GM19372 (cell line): ENCODE measurements around the gene FAHD1.
"Not testable (repeated sequence)": the region's sequence is repeated elsewhere in the genome, so short reads cannot be mapped to it uniquely, and the experiment has no call there.

Experiments
- ATAC-seq: cut with Tn5 transposase; IDR thresholded peaks from one replicate; pipeline ENCODE4 v1.9.1; 2021; ENCODE audit warnings: mild to moderate bottlenecking, low read depth, moderate library complexity; ENCODE audit not compliant: unreplicated experiment

The FAHD1 gene

DNA sequence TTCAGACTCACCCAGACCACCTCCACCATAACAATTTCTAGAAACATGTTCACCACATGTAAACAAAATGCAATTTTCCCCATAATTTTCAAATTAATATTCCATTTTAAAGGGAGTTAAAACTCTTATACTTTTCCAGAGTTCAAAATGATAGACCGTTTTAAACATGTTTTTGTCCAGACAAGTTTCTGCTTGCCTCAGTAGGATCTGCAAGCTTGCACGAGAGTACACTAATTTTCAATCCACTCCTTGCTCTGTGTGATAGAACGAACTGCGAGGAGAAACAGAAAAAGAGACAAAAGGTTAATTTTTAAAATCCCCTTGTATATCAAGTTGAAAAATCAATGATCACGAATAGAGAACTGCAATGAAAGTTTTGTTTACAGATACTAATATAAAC lies 7.1 kb downstream of the FAHD1 start:
- ATAC-seq: no peak

DNA sequence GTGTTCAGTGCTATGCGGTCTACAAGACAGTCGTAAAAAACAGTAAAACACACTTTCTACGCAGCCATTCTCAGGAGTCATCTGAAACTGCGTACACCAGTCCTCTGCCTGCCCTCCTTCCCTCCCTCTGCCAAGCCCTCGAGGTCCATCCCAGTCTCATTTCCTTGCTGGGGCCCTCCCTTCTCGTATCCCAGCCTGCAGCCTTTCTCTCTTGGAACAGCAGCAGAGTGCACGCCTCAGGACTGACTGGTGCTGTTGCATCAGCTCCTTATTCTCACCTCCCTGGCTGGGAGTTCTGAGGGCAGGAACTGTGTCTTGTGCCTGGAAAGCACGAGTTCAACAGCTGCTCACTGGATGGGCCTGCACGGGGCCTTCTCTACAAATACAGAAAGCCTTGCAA lies 12.5 kb downstream of the FAHD1 start:
- no peak for ATAC-seq

DNA sequence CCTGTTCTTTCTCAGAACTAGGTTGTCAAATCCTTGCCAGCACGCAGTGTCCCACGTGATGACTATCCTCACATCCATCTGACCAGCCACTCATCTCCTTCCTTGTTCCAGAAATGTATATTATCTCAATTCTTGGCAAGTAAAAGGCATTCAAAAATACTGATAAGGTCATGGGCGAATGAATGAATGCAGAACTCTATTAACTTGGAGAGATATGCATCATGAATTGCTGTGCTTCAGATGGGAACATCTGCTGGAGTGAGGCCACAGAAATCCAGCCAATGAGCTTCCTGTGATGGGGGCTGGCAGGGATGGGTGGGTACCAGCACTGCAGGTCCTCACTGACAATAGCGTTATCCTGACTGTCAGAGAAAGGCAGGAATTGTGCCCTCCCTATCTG lies 19.0 kb downstream of the FAHD1 start:
- no peak for ATAC-seq

DNA sequence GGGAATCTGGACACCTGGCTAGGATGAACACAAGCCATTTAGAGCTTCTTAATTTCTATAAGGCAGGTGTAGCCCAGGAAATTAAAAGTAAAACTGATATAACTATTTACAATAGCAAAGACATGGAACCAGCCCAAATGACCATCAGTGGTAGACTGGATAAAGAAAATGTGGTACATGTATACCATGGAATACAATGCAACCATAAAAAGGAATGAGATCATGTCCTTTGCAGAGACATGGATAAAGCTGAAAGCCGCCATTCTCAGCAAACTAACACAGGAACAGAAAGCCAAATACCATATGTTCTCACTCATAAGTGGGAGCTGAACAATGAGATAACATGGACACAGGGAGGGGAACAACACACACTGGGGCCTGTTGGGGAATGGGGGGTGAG lies 19.4 kb downstream of the FAHD1 start:
- ATAC-seq: no peak

DNA sequence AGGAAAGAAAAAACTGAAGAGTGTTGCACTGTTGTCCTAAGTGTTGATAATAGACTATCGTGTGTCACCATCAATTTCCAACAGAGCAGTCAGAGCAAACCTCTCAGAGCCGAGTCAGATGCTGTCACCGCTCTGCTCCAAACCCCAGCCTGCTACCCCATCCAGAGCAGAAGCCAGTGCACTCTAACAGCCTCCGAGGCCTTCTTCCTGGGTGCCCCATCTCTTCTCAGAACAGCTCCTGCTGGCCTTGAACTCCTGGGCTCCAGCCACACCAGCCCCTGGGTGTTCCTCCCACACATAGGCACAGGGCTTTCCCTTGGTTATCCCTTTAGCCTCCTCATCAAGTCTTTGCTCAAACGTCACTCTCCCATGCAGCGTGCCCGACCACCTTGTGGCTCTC lies 24.0 kb downstream of the FAHD1 start:
- no peak for ATAC-seq

DNA sequence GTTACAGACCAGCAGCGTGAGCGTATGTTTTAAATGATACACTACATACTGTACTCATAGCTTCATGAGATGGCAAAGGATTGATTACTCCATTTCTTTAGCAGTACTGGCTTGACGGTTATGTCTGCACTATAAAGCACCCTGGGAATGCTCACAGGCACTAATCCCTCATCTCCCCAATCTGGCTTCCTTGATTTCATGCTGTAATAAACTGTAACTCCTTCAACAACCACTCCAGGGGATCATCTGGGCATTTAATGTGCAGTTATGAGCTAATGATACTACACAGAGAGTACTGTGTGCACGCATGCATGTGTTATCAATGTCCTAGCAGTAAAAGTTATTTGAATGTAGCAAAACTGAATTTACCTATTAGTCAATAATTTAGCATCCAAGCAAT lies 24.8 kb downstream of the FAHD1 start:
- no peak for ATAC-seq

DNA sequence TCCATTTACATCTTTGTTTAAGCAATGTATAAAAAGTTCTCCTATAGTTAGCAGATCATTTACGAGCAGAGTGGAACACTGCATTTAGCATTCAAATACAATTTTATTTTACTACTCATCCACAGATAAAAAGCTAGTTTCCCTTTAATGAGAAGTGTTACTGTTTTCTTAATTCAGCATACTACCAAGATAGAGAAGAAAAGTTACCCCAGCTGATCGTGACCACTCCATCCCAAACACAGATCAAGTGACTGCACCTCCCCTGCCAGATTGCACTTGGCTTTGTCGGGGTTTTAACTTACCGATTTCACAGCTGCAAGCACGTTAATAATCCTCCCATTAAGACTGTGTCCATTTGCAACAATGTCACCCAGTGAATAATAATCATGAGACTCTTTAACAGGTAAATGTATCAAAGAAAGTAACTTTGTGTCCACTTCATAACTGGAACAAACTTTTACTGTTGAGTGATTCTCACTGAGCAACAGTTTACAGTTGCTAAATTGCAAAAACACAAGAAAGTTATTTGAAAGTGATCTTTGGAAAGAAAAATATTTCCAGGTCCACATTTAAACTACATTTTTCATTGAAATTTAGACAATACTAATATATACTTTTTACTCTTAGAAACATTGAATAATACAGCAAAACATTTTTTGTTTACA lies 30.6 kb downstream of the FAHD1 start:
- no peak for ATAC-seq

DNA sequence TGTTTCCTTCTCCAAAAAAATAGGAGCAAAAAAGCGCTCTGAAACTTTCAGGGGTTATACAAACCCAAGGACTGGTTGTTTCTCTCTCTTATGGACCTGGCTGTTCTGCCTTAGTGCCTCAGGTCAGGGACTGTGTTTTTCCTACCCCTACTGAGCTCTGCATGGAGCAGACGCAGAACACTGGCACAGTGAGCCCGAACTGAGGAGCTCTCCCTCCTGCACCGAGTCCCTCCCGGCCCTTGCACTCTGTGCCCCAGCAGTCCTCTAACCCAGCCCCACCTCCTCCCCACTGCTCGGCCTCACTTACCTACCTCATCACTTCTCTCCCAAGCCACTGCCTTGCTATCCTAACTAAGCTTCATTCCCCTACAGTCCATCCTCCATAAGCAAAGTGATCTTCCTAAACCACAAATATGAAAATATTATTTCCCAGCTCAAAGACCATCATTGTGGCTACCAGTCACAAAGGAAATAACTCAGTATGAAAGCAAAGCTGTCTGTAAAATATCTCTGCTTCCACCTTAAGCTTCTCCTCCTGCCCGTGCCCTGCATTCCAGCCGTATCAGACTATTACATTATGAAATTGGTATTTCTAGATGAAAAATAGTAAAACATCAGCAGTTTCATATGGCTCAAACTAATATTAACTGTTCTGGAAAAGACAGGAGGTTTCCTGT lies 31.3 kb downstream of the FAHD1 start:
- ATAC-seq: no peak

DNA sequence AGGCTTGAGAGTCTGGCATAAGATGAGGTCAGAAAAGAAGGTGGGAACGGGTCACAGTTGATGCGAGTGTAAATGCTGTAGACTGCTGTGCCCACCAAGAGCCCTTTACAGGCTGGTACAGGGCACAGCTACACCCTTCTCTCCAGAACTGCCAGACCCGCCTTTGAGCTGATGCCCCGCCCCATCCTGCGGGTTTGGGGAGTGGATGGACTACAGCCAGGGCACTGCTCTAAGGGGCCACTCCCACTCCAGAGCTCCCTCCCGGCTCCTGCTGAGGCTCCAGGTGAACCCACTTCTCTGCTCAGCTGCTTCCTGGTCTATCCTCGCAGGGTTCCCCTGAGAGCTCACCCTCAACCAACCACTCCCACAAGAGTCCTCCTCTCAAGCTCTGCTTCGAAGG lies 32.6 kb downstream of the FAHD1 start:
- no peak for ATAC-seq

DNA sequence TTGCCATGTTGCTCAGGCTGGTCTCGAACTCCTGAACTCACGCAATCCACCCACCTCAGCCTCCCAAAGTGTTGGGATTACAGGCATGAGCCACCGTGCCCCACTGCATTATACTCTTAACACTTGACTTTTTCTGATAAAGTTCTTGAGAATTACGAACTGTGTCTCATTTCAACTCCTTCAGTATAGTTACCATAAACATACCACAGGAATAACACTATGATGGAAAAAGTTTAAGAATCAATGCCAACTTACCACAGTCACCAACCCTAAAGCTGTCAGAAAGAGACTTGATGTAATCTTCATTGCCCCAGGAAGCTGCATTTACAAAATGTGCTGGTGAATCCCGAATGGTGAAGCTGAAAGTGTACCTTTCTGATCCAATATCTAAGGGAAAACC lies 34.7 kb downstream of the FAHD1 start:
- no peak for ATAC-seq

DNA sequence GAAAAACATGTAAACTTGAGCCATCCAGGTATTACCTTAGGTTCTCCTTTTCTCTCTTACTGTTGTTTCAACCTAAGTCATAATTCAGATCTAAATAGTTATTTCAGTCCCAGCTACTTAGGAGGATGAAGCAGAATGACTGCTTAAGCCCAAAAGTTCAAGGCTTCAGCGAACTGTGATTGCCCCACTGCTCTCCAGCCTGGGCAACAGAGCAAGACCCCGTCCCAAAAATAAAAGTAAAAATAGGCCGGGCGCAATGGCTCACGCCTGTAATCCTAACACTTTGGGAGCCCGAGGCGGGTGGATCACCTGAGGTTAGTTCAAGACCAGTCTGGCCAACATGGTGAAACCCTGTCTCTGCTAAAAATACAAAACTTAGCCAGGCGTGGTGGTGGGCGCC lies 35.4 kb downstream of the FAHD1 start:
- ATAC-seq: no peak

DNA sequence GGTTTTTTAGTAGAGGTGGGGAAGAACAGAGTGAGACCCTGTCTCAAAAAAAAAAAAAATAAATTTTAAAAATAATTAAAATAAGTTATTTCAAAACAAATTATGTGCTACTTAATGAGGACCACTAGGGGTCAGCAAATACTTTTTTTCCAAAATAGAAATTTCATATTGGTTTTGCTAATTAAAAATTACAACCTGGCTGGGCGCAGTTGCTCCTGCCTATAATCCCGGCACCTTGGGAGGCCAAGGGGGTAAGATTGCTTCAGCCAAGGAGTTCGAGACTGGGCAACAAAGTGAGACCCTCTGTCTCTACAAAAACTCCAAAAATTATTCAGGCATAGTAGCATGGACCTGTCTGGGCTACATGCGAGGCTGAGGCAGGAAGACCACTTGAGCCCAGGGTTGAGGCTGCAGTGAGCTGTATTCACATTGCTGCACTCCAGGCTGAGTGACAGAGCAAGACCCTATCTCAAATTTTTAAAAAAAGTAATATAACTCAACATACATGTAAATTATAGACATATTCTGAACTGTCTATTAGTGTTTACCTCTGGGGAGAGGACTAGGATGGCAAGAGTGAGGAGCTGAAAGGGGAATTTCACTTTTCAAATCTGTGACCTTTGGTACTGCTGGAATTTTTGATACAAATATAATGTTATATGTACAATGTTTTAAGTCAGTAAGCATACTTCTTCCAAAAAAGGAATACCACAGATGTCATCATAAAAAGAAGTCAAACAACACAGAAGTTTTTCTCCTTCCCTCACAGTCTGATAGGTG lies 36.9 kb downstream of the FAHD1 start:
- ATAC-seq: no peak

DNA sequence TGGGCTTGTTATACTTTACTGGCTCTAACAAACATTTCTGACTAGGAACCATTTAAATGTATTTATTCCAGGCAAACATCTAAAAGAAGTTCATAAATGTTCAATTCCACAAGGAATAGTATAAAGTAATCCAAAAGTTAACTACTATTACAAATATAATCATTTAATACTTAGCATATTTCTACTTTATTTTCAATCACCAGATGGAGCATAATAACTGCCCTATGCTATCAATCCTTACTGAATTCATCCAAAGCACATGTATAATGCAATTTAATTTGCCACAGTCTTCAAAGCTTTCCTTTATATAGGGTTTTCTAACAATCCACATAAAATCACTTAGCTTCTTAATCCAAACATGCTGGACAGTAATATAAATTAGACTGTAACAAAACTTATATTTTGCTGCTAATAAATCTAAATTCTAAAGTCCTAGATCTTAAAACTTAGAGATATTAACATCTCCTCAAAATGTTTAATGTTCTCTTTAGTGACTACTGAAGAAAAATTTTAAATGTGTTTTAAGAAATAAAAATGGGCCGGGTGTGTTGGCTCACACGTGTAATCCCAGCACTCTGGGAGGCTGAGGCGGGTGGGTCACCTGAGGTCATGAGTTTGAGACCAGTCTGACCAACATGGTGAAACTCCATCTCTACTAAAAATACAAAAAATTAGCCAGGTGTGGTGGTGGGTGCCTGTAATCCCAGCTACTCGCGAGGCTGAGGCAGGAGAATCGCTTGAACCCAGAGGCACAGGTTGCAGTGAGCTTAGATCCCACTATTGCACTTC lies 39.1 kb downstream of the FAHD1 start:
- no peak for ATAC-seq

DNA sequence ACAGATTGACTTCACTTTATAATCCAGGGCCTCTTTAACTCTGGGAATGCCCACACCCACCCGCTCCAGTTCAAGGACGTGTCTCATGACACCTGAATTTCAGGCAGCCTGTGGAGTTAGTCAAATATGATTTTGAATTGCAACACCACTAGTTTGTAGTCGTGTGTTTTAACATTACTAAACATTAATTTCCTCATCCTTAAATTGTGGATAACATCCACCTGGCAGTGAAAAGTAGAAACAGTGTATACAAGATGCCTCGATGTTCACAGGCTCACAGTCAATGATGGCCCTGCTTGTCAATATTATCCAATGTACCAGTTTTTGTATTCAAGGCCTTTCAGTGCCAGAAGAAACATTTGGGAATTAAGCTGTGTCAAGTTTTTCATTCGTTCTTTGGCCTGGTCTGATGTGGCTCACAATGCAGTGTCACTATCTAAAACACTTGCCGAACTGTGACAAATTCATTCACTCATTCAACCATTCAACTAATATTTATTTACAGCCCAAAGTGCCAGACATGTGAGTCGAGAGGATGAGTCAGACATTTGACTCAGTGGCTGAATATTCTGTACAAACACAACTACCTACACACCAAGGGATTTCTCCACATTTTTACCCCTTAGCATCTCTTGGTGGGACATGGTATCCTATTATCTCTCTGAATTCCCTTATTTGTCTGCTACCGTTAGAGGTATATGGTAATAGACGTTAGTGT lies 43.5 kb downstream of the FAHD1 start:
- ATAC-seq: no peak

DNA sequence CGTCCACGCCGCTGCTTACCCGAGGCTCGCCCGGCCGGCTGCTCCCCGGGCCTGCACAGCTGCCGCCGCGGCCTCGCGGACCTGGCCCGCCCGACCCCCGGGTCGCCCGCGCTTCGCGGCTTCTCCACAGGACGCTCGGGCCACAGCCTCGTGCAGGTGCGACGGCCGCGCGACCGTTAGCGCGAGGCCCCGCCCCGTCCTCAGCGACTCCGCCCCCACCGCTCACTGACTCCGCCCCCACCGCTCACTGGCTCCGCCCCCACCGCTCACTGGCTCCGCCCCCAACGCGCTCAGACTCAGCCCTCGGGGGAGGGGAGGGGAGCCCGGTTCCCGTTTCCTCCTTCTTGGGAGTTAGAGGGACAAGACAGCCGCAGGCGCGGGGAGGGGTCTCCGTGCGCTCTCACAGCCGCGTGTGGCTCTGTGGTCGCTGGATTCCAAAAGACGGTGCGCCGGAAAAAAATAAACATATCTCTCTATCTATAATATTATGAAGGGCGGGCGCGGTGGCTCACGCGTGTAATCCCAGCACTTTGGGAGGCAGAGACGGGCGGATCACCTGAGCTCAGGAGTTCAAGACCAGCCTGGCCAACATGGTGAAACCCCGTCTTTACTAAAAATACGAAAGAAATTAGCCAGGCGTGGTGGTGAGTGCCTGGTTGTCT lies 45.1 kb downstream of the FAHD1 start, which contains the start of gene MEIOB:
TSS of gene MEIOB (minus strand) at position 191 of the 662 bp plus-strand sequence. CDS start 3,989 bp downstream, outside the sequence.
- no peak for ATAC-seq

DNA sequence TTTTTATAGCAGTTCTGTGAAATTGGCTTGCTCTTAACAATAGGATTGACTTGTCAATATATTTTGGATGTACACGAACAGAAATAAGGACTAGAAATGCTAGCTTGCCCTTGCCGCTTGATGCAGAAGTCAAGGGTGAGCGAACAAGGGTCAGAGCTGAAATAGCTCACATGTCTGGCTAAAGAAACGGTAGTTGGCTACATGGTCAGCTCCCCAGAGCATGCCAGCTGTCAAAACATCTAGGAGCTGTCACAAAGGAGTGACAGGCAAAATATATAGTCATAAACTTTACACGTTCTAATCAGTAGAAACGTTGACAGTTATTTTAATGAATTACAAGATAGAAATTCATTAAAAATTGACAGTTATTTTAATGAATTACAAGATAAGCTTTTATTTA lies 47.8 kb downstream of the FAHD1 start:
- no peak for ATAC-seq

DNA sequence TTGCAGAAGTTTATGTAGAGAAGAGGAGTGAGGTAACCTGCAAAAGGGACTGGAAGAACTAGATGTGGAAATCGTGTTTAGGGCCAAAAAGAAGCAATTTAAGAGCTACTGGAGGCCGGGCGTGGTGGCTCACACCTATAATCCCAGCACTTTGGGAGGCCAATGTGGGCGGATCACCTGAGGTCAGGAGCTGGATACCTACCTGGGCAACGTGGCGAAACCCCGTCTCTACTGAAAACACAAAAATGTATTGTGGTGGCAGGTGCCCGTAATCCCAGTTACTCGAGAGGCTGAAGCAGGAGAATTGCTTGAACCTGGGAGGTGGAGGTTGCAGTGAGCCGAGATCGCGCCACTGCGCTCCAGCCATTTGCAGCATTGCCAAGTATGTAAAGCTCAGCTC lies 49.1 kb downstream of the FAHD1 start:
- ATAC-seq: not testable (repeated sequence)

DNA sequence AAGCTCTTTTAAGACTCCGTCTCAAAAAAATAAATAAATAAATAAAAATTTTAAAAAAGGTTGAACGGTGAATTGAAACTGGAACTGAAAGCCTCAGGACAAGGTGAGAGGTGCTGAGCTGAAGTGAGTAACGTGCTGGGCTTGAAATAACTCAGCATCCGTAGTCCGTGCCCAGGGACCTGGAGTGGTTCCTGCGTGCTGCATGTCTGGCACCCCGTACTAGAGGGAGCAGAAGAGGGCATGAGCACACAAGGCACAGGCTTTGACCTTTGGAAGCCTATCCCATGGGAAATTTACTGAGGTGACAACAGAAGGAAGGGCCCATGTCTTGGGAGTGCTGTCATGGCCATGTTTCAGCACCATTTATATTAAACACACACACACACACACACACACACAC lies 49.5 kb downstream of the FAHD1 start:
- no peak for ATAC-seq

DNA sequence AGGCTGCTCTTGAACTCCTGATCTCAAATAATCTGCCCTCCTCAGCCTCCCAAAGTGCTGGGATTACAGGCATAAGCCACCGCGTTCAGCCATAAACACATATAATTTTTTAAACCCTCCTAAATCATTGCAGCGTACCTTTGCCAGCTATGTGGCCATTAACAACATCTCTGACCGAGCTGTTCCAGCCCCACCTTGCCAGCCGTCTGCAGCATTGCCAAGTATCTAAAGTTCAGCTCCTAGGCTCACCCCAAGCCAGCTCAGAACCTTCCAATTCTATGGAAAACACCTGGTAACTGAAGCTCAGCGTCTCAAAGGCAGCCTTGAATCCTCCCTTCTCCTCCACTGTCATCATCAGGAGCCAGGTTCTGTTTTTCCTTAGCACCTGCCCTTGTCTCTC lies 50.1 kb downstream of the FAHD1 start:
- ATAC-seq: no peak

DNA sequence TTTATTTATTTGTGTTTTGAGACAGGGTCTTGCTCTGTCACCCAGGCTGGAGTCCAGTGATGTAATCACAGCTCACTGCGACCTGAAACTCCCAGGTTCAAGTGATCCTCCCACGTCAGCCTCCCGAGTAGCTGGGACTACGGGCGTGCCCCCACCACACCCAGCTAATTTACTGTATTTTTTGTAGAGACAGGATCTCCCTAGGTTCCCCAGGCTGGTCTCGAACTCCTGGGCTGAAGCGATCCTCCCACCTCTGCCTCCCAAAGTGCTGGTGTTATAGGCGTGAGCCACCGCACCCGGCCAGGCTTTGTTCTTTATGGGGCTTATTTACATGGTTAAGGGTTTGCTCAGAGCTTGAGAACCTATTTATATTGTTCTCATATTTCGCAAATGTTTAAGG lies 50.8 kb downstream of the FAHD1 start:
- ATAC-seq: no peak
